Myocyte (in vitro differentiated cells): ENCODE measurements around the gene LGALS13. TPM values are rescaled to one million over a fixed set of nuclear protein-coding genes. Genes with fewer than 3 reads are reported as not detected.

Experiments used
- DNase-seq: peaks from one replicate; pipeline ENCODE4 v3.0.0-alpha.2; 2012; ENCODE audit warnings: low read depth
- polyA plus RNA-seq: library from polyadenylated mRNA; unstranded; fragments of >200 nt; gene quantifications from one replicate; pipeline ENCODE4 v1.2.1, GENCODE V29; 2012; ENCODE audit warnings: missing spikeins
- total RNA-seq: library from RNA; depleted of rRNA; stranded (reverse); fragments of >200 nt; gene quantifications from 2 replicates; pipeline ENCODE4 v1.2.3, GENCODE V29; 2014

LGALS13 gene, protein sequence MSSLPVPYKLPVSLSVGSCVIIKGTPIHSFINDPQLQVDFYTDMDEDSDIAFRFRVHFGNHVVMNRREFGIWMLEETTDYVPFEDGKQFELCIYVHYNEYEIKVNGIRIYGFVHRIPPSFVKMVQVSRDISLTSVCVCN
- not detected in 2 replicates for total RNA-seq
- polyA plus RNA-seq: not detected

GRCh38 chr19:39602224-39602623 is at the start of gene LGALS13:
Gene LGALS13, plus strand, starts transcription at chr19:39602524. Its CDS starts 45 bp downstream, at chr19:39602569.
- no peak for DNase-seq

DNA sequence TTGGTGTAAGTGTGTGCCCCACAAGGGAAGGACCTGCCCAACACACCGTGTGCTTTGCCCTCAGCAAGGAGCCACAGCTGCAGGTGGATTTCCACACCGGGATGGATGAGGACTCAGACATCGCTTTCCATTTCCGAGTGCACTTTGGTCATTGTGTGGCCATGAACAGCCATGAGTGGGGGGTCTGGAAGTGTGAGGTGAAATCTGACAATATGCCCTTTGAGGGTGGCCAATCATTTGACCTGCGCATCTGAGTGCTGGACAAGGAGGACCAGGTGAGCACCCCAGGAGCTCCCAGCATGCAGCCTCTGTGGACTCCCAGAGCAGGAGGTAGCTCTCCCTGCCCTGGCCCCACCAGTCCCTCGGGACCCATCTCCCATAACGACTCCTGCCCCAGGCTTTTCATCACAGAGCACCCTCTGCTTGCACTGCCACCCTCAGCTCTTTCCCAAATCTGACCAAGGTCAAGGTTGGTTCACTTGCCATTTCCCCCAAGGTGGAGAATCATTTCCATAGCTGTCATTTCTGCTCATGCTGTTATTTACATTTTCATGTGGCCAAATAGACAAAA is 49.2 kb upstream of the LGALS13 start:
- DNase-seq: no peak

- DNase-seq: no peak
Observed at GRCh38 chr19:39554701-39555311, 47.5 kb upstream of the LGALS13 start.

- DNase-seq: no peak
Observed at GRCh38 chr19:39555883-39556282, 46.4 kb upstream of the LGALS13 start.

DNA sequence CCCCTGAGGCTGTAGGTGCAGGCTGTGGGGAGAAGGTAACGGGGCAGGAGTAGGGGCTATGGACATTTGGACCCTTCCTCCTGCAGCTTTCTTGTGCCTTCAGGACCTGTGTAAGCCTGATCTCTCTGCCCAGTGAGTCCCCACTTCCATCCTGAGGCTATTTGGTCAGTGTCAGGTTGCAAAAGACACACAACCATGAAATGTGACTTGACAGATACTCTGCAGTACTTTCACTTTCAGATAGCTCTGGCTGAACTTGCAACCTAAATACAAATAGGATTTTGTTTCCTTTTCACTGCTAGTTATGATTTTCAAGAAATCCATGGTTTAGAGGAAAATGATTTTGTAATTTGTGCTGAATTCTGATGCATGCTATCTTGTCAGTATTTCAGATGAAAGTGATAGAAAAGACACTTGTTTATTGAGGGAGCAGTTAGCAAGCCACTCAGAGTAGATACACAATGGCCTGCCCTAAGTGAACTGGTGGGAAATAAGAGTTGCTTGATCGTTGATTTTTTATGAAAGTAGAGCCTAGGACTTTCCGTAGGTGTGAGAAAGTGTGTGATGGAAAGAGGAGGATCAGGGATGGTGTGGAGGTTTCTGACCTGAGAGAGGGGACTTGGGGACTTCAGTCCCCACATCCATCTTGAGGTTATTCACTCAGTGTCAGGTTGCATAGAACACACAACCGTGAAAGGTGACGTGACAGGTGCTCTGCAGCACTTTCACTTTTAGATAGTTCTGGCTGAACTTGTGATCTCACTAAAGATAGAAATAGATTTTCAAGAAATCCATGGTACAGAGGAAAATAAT is 44.3 kb upstream of the LGALS13 start:
- DNase-seq: peak; percentile 37

DNA sequence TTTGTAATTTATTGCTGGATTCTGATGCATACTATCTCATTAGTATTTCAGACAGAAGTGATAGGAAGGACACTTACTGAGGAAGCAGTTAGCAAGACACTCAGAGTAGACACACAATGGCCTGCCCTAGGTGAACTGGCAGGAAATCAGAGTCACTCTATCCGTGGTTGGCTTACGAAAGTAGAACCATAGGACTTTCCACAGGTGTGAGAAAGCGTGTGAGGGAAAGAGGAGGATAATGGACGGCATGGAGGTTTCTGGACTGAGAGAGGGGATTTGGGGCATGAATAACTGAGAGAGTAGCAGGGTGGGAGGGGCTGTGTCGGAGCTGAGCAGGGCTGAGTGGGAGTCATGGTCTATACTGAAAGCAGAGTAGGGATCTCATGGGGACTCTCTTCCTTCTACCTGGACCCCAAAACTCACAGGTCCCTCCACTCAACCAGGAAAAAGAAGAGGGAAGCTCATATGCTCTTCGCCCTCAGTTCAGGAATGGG is 43.7 kb upstream of the LGALS13 start:
- no peak for DNase-seq

DNA sequence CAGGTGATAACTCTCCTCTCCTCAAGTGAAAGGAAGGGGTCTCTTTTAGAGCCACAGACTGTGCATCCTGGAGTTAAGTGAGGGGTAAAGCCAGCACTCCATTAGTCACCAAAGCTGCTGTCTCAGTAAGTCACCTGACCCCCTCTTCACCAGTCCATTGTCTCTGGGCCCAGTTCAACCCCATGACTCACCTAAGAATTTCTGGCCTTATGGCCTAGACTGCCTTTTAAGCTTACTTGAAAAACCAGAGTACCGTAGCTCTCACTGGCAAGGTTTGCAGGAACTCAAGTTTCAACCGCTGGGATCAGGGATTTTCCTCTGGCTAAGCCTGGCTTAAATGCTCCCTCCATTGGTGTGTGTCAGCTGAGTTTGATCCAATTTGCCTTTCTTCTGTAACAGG is 38.9 kb upstream of the LGALS13 start:
- DNase-seq: peak; percentile 24

DNA sequence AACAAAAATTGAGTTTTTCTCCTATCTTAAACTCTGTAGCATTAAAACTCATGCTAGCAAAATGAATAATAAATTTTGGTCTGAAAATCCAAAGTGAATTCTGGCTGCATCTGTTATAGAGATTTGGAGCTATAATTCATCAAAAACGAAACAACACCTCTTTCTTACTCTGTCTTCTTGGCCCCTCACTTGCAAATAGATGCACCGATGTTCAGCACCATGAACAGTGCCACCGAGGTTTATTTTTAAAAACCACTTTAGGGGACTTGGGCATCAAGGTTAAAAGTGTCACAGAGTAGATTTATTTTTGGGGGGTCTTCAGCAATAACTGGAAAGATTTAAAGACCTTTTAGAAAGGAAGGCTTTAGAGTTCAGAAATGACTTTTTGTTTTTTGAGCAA is 36.3 kb upstream of the LGALS13 start:
- DNase-seq: peak; percentile 9

- no peak for DNase-seq
Observed at GRCh38 chr19:39568604-39569003, 33.7 kb upstream of the LGALS13 start.

GRCh38 chr19:39582442-39582841 is 19.9 kb upstream of the LGALS13 start:
- no peak for DNase-seq

DNA sequence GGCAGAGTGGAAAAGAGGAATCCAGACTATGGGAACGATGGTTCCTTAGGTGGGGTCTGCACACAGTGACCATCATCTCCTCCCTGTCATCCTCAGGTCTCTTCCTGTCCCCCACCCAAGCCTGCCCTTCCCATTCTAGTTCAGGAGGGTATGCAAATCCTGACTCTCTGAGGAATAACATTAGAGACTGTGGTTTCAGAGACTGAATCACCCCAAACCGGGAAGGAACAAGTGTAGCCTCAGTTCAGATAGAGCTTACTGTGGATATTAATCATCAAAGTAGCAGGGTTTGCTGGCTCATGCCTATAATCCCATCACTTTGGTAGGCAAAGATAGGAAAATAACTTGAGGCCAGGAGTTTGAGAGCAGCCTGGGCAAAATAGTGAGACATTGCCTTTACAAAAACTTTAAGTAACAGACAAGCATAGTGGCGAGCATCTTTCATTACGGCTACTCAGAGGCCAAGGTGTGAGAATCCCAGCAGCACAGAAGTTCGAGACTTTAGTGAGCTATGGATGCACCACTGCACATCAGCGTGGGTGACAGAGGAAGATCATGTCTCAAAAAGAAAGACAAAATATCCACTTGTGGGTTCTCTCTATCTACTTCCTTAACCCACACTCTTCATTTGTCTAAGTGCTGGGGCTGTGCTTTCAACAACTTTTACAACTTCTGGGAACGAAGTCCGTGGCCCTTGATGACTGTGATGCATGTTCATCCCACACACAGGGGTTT is 19.3 kb upstream of the LGALS13 start:
- DNase-seq: no peak

- no peak for DNase-seq
Observed at GRCh38 chr19:39587496-39587895, 14.8 kb upstream of the LGALS13 start.

- DNase-seq: no peak
Observed at GRCh38 chr19:39588066-39588465, 14.3 kb upstream of the LGALS13 start.

DNA sequence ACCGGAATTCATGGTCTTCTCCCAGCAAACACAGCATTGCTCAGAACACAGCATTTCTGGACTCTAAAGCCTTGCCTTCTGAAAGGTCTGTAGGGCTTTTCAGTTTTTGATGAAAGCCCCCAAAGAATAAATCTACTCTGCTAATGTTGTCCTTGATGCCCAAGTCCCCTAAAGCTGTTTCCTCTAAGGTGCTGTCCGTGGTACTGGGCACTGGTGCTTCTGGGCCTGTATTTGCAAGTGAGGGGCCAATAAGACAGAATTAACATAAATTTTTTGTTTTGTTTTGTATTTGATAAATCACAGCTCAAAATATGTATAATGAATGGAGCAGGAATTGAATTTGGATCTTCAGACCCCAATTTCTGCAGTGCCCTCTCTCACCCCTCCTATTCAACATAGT is 12.1 kb upstream of the LGALS13 start:
- DNase-seq: peak; percentile 30

- no peak for DNase-seq
Observed at GRCh38 chr19:39592381-39592780, 9.9 kb upstream of the LGALS13 start.

DNA sequence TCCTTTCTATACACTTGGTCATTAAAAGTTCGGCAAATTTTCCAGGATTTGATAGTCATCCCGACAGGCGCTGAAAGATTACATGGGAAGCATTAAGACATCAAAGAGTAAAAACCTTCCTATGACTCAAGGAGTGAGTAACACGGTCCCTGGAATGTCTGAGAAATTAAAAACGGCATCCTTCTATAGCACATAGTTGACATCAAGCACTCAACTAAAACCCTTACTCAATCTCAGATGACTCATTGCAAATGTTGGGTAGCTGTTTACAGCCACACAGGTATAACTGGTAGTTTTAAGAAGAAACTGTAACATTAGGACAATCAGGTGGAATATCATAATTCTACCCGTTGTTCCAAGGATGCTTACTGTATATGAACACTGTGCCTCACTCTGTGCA is 6.4 kb upstream of the LGALS13 start:
- no peak for DNase-seq

- DNase-seq: no peak
Observed at GRCh38 chr19:39596911-39597310, 5.4 kb upstream of the LGALS13 start.

DNA sequence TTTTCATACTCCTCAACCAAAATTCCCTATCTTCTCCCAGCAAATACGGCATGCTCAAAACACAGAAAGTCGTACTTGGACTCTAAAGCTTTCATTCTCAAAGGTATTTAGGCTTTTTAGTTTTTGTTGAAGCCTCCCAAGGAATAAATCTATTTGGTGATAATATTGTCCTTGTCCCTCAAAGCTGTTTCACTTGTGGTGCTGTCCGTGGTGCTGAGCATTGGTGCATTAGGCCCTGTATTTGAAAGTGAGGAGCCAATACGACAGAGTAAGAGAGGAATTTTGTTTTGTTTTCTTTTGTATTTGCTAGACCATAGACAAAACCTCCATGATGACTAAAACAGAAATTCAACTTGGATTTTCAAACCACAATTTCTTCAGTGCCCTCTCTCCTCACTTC is 3.2 kb upstream of the LGALS13 start:
- peak; percentile 67 for DNase-seq

DNA sequence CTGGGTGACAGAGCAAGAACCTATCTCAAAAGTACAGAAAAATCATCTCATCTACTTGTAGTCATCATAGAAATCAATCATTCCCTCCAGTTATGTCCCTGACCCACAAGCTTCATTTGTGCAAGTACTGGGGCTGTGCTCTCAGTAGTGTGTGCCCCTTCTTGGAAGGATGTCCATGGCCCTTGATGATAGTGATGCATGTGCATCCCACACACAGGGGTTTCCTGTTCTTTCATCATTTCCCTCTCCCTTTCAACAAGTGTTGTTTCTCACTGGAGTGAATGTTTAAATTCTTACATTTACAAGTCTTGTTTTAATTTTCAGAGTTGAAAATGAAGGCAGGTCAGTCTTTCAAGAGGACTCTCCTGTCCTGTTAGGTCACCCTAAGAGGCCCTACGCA is 1.5 kb downstream of the LGALS13 start:
- DNase-seq: no peak

DNA sequence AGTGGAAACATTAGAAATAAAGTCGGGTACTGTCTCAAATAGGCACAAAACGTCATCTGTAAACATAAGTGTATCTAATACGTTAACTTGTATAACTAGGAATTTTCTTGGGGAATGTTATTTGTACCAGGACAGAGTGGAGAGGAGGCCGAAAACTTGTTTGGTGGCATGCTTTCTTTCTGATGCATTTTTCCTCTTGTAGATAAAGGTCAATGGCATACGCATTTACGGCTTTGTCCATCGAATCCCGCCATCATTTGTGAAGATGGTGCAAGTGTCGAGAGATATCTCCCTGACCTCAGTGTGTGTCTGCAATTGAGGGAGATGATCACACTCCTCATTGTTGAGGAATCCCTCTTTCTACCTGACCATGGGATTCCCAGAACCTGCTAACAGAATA is 4.7 kb downstream of the LGALS13 start:
- no peak for DNase-seq

- DNase-seq: no peak
Observed at GRCh38 chr19:39607561-39607960, 5.2 kb downstream of the LGALS13 start.
